H1 (cell line): Measurements from ENCODE around the gene ERC1. TPM values are rescaled to one million over a fixed set of nuclear protein-coding genes. Genes with fewer than 3 reads are reported as not detected.

Experiments used
- CTCF ChIA-PET: fragments of 300-600 bp; sonication (Branson Sonifier 250); formaldehyde crosslinking; loops from one replicate; lab custom pipeline; 2021; ENCODE audit not compliant: partially characterized antibody; lab: Charles Lee
- POLR2A ChIA-PET: fragments of 300-600 bp; sonication (Branson Sonifier 250); formaldehyde crosslinking; loops from one replicate; lab custom pipeline; 2021; ENCODE audit warnings: inconsistent platforms; ENCODE audit not compliant: partially characterized antibody; lab: Charles Lee
- DNase-seq, 2 experiments: peaks; one replicate each; pipeline versions ENCODE4 v3.0.0 to v3.0.0-alpha.2; 2010 to 2022; ENCODE audit warnings: low spot score in 2 of 2, low read depth in 1 of 2, mixed read lengths in 1 of 2
- FAIRE-seq: peaks from 2 replicates; lab custom pipeline; 2011; peaks lifted over from hg19 to GRCh38; lab: Jason Lieb, UNC
- H2AFZ ChIP-seq: 2 replicates; pipeline ENCODE4 v1.8.1; 2012; ENCODE audit warnings: low read length, inconsistent platforms
- H2AK5ac ChIP-seq: 2 replicates; pipeline ENCODE4 v1.6.1; 2013; ENCODE audit warnings: low read depth, low read length
- H2BK120ac ChIP-seq: replicated peaks from 2 replicates; pipeline ENCODE3; 2013; ENCODE audit warnings: low read depth, low read length, inconsistent platforms
- H2BK12ac ChIP-seq: 2 replicates; pipeline ENCODE4 v1.6.1; 2013; ENCODE audit warnings: low read depth, low read length
- H2BK15ac ChIP-seq: 2 replicates; pipeline ENCODE4 v1.6.1; 2013; ENCODE audit warnings: low read length
- H2BK20ac ChIP-seq: 2 replicates; pipeline ENCODE4 v1.6.1; 2013; ENCODE audit warnings: low read length
- H2BK5ac ChIP-seq: 2 replicates; pipeline ENCODE4 v1.6.1; 2013; ENCODE audit warnings: low read depth, low read length
- H3K14ac ChIP-seq: 2 replicates; pipeline ENCODE4 v1.6.1; 2013; ENCODE audit warnings: inconsistent platforms; ENCODE audit not compliant: insufficient read length
- H3K18ac ChIP-seq: 2 replicates; pipeline ENCODE4 v1.6.1; 2013; ENCODE audit warnings: low read length; ENCODE audit errors: extremely low read depth
- H3K23ac ChIP-seq: 2 replicates; pipeline ENCODE4 v1.6.1; 2013; ENCODE audit warnings: inconsistent platforms; ENCODE audit not compliant: insufficient read length
- H3K23me2 ChIP-seq: 2 replicates; pipeline ENCODE4 v1.6.1; 2013; ENCODE audit warnings: low read depth, low read length
- H3K27ac ChIP-seq: 2 replicates; pipeline ENCODE4 v1.6.1; 2011; ENCODE audit warnings: low read depth, low read length, inconsistent platforms
- H3K27me3 ChIP-seq, 4 experiments: replicated peaks in 1 of 4; 1 replicate in 1 of 4; 2 replicates in 3 of 4; pipeline versions ENCODE4 v1.6.1 to v1.8.1; 2011 to 2013; ENCODE audit warnings: low read length in 3 of 4, mild to moderate bottlenecking in 3 of 4, inconsistent platforms in 2 of 4, mixed read lengths in 2 of 4, moderate library complexity in 1 of 4; ENCODE audit not compliant: control insufficient read depth in 3 of 4, insufficient read depth in 3 of 4; ENCODE audit errors: extremely low read depth in 1 of 4
- H3K36me3 ChIP-seq, 4 experiments: 2 replicates each; pipeline versions ENCODE4 v1.6.1 to v1.8.1; 2011 to 2013; ENCODE audit warnings: mild to moderate bottlenecking in 4 of 4, low read length in 3 of 4, moderate library complexity in 2 of 4, control low read depth in 1 of 4, inconsistent platforms in 1 of 4; ENCODE audit not compliant: insufficient read depth in 4 of 4, control insufficient read depth in 2 of 4
- H3K4ac ChIP-seq: replicated peaks from 2 replicates; pipeline ENCODE3; 2013; ENCODE audit warnings: low read length, low read depth, mixed read lengths, inconsistent platforms; ENCODE audit not compliant: insufficient read length
- H3K4me1 ChIP-seq, 4 experiments: replicated peaks in 1 of 4; 1 replicate in 1 of 4; 2 replicates in 3 of 4; pipeline versions ENCODE4 v1.6.1 to v1.8.1; 2011 to 2013; ENCODE audit warnings: low read length in 3 of 4, inconsistent platforms in 2 of 4, mixed read lengths in 1 of 4; ENCODE audit not compliant: insufficient read depth in 4 of 4, control insufficient read depth in 3 of 4
- H3K4me2 ChIP-seq, 2 experiments: 2 replicates each; pipeline versions ENCODE4 v1.6.1 to v1.8.1; 2011 to 2013; ENCODE audit warnings: low read depth in 2 of 2, low read length in 2 of 2, control low read depth in 1 of 2, inconsistent platforms in 1 of 2, mild to moderate bottlenecking in 1 of 2; ENCODE audit not compliant: insufficient read depth in 1 of 2
- H3K4me3 ChIP-seq, 4 experiments: fragments of 200-600, 300-600 bp in 1 of 4; sonication (generic), shearing (Covaris generic), sonication (Bioruptor Twin) in 1 of 4; 2 replicates each; pipeline versions ENCODE4 v1.5.1 to v1.8.1; 2011 to 2016; ENCODE audit warnings: low read length in 4 of 4, low read depth in 3 of 4, control low read depth in 2 of 4, inconsistent platforms in 2 of 4, mild to moderate bottlenecking in 2 of 4, mixed read lengths in 1 of 4, moderate library complexity in 1 of 4; ENCODE audit not compliant: insufficient read depth in 2 of 4; ENCODE audit errors: extremely low read depth in 1 of 4
- H3K56ac ChIP-seq: replicated peaks from 2 replicates; pipeline ENCODE3; 2013; ENCODE audit warnings: low read depth, mild to moderate bottlenecking, mixed read lengths, low read length, inconsistent platforms; ENCODE audit not compliant: insufficient read length
- H3K79me1 ChIP-seq: 2 replicates; pipeline ENCODE4 v1.6.1; 2013; ENCODE audit warnings: low read depth, low read length, control low read depth
- H3K79me2 ChIP-seq, 2 experiments: 2 replicates each; pipeline versions ENCODE4 v1.6.1 to v1.8.1; 2012 to 2013; ENCODE audit warnings: low read length in 2 of 2, mild to moderate bottlenecking in 2 of 2, inconsistent platforms in 1 of 2; ENCODE audit not compliant: insufficient read depth in 2 of 2, control insufficient read depth in 1 of 2
- H3K9ac ChIP-seq, 4 experiments: replicated peaks in 1 of 4; 1 replicate in 1 of 4; 2 replicates in 3 of 4; pipeline versions ENCODE4 v1.6.1 to v1.8.1; 2011 to 2013; ENCODE audit warnings: low read depth in 3 of 4, low read length in 3 of 4, control low read depth in 2 of 4, mild to moderate bottlenecking in 2 of 4, moderate library complexity in 2 of 4, inconsistent platforms in 1 of 4; ENCODE audit errors: extremely low read depth in 1 of 4
- H3K9me3 ChIP-seq, 2 experiments: 2 replicates each; pipeline versions ENCODE4 v1.6.1 to v1.8.1; 2012 to 2013; ENCODE audit warnings: mild to moderate bottlenecking in 2 of 2, moderate library complexity in 2 of 2, control low read depth in 1 of 2, inconsistent platforms in 1 of 2, low read depth in 1 of 2, low read length in 1 of 2, mixed read lengths in 1 of 2; ENCODE audit not compliant: insufficient read depth in 2 of 2
- H4K20me1 ChIP-seq, 2 experiments: replicated peaks in 1 of 2; 2 replicates each; pipeline versions ENCODE3 to v1.8.1; 2011 to 2013; ENCODE audit warnings: inconsistent platforms in 2 of 2, low read length in 2 of 2, mild to moderate bottlenecking in 1 of 2; ENCODE audit not compliant: insufficient read depth in 2 of 2, control insufficient read depth in 1 of 2
- H4K5ac ChIP-seq: 2 replicates; pipeline ENCODE4 v1.6.1; 2013; ENCODE audit warnings: low read length, low read depth, mixed read lengths, inconsistent platforms; ENCODE audit not compliant: insufficient read length
- H4K8ac ChIP-seq: 2 replicates; pipeline ENCODE4 v1.8.0; 2013; ENCODE audit warnings: mild to moderate bottlenecking, moderate library complexity, low read length, inconsistent platforms; ENCODE audit not compliant: insufficient read depth; ENCODE audit errors: extremely low read depth
- H4K91ac ChIP-seq: replicated peaks from 2 replicates; pipeline ENCODE3; 2013; ENCODE audit warnings: low read length, mixed read lengths, inconsistent platforms; ENCODE audit not compliant: insufficient read length
- ZNF274 ChIP-seq: IDR thresholded peaks from 2 replicates; pipeline ENCODE4 v1.7.0; 2012; ENCODE audit warnings: low read length, borderline replicate concordance; ENCODE audit errors: extremely low read depth
- WGBS, 2 experiments: shearing (Covaris generic) in 1 of 2; methylation state at CpG; one replicate each; pipeline versions ENCODE4 v1.1.6 to v1.1.7; 2013 to 2015; ENCODE audit warnings: low lambda C conversion rate in 2 of 2, mixed read lengths in 2 of 2, inconsistent platforms in 1 of 2, low coverage in 1 of 2, missing lambda C conversion rate in 1 of 2; ENCODE audit not compliant: insufficient replicate concordance in 2 of 2, insufficient coverage in 1 of 2, insufficient read length in 1 of 2; ENCODE audit errors: extremely low coverage in 1 of 2, missing lambda C conversion rate in 1 of 2; 5-methylcytosine and 5-hydroxymethylcytosine counted together
- polyA plus RNA-seq, 7 experiments: library from polyadenylated mRNA; depleted of rRNA in 3 of 7; stranded (reverse) in 5 of 7; unstranded in 2 of 7; fragments of >200 nt in 5 of 7; fragments of 200-250 nt in 2 of 7; gene quantifications; 1 replicate in 5 of 7; 2 replicates in 1 of 7; 4 replicates in 1 of 7; pipeline versions ENCODE4 v1.2.1 to v1.2.3, GENCODE V29; 2011 to 2013; ENCODE audit warnings: missing spikeins in 2 of 7, mixed read lengths in 2 of 7
- total RNA-seq: library from RNA; stranded (reverse); fragmentation: NEBNext Ultra II Directional; extraction: Animal tissue kit (Norgen Biotek cat#: 25700); gene quantifications from 2 replicates; pipeline ENCODE4 v1.2.1, GENCODE V29; 2021
- TF ChIP-seq, protein P1 (sequence below): IDR thresholded peaks from 2 replicates; pipeline ENCODE4 v1.6.1; 2011; ENCODE audit warnings: low read depth, mild to moderate bottlenecking, low read length; ENCODE audit not compliant: insufficient read depth

Gene ERC1
- total and polyA plus RNA-seq, 2 of the 8 experiments (the other 6 are each of a cell fraction or from before 2014, with no cell fraction given): 7.8 to 45.7 TPM

DNA sequence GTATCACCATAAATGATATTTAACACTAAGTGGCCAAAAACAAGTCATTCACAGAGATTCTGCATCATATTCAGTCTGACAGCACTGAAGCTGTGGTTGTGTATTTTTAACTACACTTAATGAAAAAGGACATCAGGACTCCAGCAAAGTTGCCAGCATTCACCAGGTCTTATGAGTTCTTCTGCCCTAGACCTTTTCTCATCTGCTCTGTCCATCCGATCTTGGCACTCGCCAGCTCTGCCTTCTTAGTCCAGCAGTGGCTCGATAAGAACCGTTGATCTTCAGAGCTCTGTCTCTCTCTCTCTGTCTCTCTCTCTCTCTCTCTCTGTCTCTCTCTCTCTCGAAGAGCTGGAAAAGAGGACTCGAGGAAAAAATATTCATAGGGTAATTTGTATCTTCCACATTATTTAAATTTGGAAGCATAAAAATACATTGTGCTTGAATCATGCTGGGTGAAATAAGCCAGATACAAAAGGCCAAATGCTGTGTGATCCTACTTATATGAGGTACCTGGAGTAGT, 371.2 kb downstream of the ERC1 start:
- ChIA-PET CTCF (interaction anchor here (1.0 kb wide), 1 partner anchor 84 kb away, joined by 3 read pairs; no protein-coding TSS in a partner anchor), POLR2A (no interaction called here)
- Histone ChIP-seq H2AFZ (no peak overlapping the region), H3K56ac (no peak overlapping the region), H3K79me2 (no peaks in the 10 kb centered on the region), H2BK5ac (no peak overlapping the region), H3K36me3 (no peaks in the 10 kb centered on the region), H3K4me2 (no peak overlapping the region), H4K20me1 (peaks cover 0 to 2% of the 10 kb centered on the region in 2 experiments), H3K14ac (no peak overlapping the region), H2AK5ac (no peak overlapping the region), H3K4me1 (no peaks in the 10 kb centered on the region), H4K91ac (no peak overlapping the region), H3K9ac (no peak overlapping the region), H3K27ac (no peak overlapping the region), H3K79me1 (no peaks in the 10 kb centered on the region), H3K23me2 (no peaks in the 10 kb centered on the region), H2BK120ac (no peak overlapping the region), H3K9me3 (no peaks in the 10 kb centered on the region), H3K4ac (no peak overlapping the region), H3K4me3 (no peak overlapping the region), H4K5ac (no peak overlapping the region), H3K23ac (no peak overlapping the region), H2BK15ac (no peak overlapping the region), H2BK20ac (no peak overlapping the region), H4K8ac (no peak overlapping the region), H3K27me3 (no peaks in the 10 kb centered on the region), H2BK12ac (no peak overlapping the region), H3K18ac (no peak overlapping the region)
- WGBS, 2 experiments: 88% methylated on average over 6 of the region's 6 CpGs; no CpG with 5 or more reads in 1 of the 2 experiments
- DNase-seq: no peak
- no peak for FAIRE-seq
- TF ChIP-seq, protein P1, sequence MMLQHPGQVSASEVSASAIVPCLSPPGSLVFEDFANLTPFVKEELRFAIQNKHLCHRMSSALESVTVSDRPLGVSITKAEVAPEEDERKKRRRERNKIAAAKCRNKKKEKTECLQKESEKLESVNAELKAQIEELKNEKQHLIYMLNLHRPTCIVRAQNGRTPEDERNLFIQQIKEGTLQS: no peak
- no peak for TF ChIP-seq ZNF274
